Retinal pigment epithelial cell (primary cell): ENCODE results near the gene KCNQ1.
"Not testable (repeated sequence)": the region's sequence is repeated elsewhere in the genome, so short reads cannot be mapped to it uniquely, and the experiment has no call there.

Experiments used
- DNase-seq: peaks from one replicate; pipeline ENCODE4 v3.0.0-alpha.2; 2010; ENCODE audit warnings: low read depth
- H3K4me3 ChIP-seq: 2 replicates; pipeline ENCODE4 v1.5.1; 2011; ENCODE audit warnings: mild to moderate bottlenecking, low read length, control low read depth, moderate library complexity
- CTCF ChIP-seq: conservative IDR thresholded peaks from 2 replicates; pipeline ENCODE4 v1.5.1; 2011; ENCODE audit warnings: low read depth, low read length, control low read depth, inconsistent platforms

The KCNQ1 gene

GRCh38 chr11:2473361-2474058 lies 28.7 kb downstream of the KCNQ1 start:
- no peak overlapping the region for H3K4me3 ChIP-seq
- TF ChIP-seq CTCF: no peak
- no peak for DNase-seq

GRCh38 chr11:2474059-2474901 lies 29.5 kb downstream of the KCNQ1 start:
- no peak for DNase-seq
- H3K4me3 ChIP-seq: no peak overlapping the region
- no peak for TF ChIP-seq CTCF

DNA sequence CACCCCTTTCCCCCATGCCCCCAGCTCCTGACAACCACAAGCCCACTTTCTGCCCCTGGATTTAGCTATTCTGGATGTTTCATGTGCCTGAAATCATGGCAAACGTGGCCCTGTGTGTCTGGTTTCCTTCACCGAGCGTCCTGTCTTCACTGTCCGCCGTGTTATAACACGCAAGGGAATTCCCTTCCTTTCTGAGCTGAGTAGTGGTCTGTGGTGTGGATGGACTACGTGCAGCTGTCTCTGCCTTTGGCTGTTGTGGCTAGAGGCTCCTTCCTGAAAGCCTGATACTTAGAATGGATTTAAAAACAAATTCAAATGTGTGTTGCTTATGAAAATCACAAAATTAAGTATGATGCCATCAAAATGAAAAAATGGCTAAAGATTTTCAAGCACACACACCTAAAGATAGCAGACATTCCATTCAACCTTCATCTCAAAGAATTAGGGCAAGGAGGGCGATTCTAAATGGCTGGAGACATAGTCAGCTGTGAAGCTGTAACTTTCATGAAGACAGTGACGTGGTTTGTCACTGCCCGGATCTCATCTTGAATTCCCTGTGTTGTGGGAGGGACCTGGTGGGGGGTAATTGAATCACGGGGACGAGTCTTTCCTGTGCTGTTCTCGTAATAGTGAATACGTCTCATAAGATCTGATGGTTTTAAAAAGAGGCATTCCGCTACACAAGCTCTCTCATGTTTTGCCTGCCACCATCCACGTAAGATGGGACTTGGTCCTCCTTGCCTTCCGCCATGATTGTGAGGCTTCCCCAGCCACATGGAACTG lies 30.5 kb downstream of the KCNQ1 start:
- no peak overlapping the region for H3K4me3 ChIP-seq
- no peak for TF ChIP-seq CTCF
- DNase-seq: no peak

GRCh38 chr11:2477254-2477653 lies 32.4 kb downstream of the KCNQ1 start:
- DNase-seq: no peak
- no peak overlapping the region for H3K4me3 ChIP-seq
- no peak for TF ChIP-seq CTCF

GRCh38 chr11:2477936-2478335 lies 33.1 kb downstream of the KCNQ1 start:
- DNase-seq: no peak
- TF ChIP-seq CTCF: no peak
- H3K4me3 ChIP-seq: no peak overlapping the region

- not testable (repeated sequence) for DNase-seq, H3K4me3 ChIP-seq
Measured at GRCh38 chr11:2480067-2480873, 35.5 kb downstream of the KCNQ1 start.

DNA sequence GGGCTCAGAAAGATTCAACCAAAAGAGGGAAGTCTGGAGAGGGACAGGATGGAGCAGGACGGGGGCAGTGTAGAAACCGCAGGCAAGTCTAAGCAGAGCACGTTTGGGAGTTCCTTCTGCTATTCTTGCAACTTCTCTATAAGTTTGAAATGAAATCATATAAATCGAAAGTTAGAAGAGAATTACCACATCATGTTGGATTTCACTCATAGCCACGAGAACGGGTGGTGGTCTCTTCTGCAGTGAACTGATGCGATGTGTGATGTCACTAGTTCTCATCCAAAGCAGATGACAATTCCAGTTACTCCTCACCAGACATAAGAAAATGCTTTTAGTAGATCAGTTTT lies 36.0 kb downstream of the KCNQ1 start:
- no peak for DNase-seq
- TF ChIP-seq CTCF: no peak
- no peak overlapping the region for H3K4me3 ChIP-seq
